Vagina (tissue), 2 donors: Measurements from ENCODE around the gene SLC26A2.

ENCODE experiments used
- CTCF ChIP-seq, 3 experiments: fragments of 450-650 bp in 2 of 3; fragments of 200-600 bp in 1 of 3; sonication (generic) in 1 of 3; IDR thresholded peaks; one replicate each; pipeline ENCODE4 v1.5.1; 2017 to 2019; ENCODE audit warnings: antibody characterized with exemption in 3 of 3, mild to moderate bottlenecking in 2 of 3, moderate library complexity in 2 of 3
- POLR2A ChIP-seq, 2 donors: fragments of 450-650 bp; IDR thresholded peaks; one replicate each; pipeline ENCODE4 v1.6.1; 2017; ENCODE audit warnings: antibody characterized with exemption in 2 of 2, mild to moderate bottlenecking in 2 of 2, moderate library complexity in 2 of 2
- POLR2AphosphoS5 ChIP-seq, 2 donors: sonication (generic); formaldehyde crosslinking; IDR thresholded peaks; one replicate each; pipeline ENCODE4 v1.9.0; 2017; ENCODE audit warnings: antibody characterized with exemption in 2 of 2, mild to moderate bottlenecking in 2 of 2, low read depth in 1 of 2; ENCODE audit not compliant: insufficient read depth in 1 of 2

DNA sequence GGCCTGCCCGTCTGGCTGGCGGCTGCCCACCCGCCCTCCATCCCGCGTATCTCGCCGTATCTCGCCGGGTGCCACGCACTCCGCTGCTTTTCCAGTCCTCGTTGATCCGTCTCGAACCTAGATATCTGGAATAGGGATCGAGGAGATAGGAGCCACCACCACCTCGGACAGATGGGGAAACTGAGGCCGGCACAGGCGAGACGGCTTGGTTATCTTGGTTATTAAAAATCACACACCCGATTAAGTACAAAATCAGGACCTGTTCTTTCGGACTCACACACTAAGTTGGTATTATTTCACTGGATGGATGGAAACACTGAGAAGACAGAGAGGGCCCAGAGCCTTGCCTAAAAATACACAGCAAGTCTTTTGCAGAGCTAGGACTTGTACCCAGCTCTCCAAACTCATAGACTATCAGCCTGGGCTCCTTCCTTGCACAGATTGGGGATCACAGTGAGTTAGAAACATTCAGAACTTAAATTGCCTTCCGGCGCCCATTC, 678 bp downstream of the SLC26A2 start:
- TF ChIP-seq CTCF (IDR thresholded peaks at IDR 0.05) (no peak), POLR2A (IDR thresholded peaks at IDR 0.05) (no peak), POLR2AphosphoS5 (IDR thresholded peaks at IDR 0.05; ENCODE audit: insufficient read depth in 1 of 2, low read depth in 1 of 2) (no peak)
